Right lobe of liver (tissue), 4 donors: ENCODE results near the gene PSMG4.

Experiments used
- POLR2A ChIP-seq: fragments of 450-650 bp; IDR thresholded peaks from one replicate; pipeline ENCODE4 v1.6.1; 2017; ENCODE audit warnings: antibody characterized with exemption, mild to moderate bottlenecking
- TF ChIP-seq, protein P1 (sequence below), 4 donors: fragments of 200-600 bp in 3 of 4; fragments of 450-650 bp in 1 of 4; IDR thresholded peaks; one replicate each; pipeline versions ENCODE4 v1.5.1 to v1.8.0; 2016 to 2022; ENCODE audit warnings: antibody characterized with exemption in 4 of 4, mild to moderate bottlenecking in 2 of 4
- donor health status: DM: no; HTN: no; CAD: no.
- donor health status: DM: no; HTN: no; CAD: no.
- donor health status: DM: no; HTN: yes; CAD: no.

GRCh38 chr6:3231247-3232016 is 27.3 kb upstream of the PSMG4 start:
- TF ChIP-seq, protein P1, sequence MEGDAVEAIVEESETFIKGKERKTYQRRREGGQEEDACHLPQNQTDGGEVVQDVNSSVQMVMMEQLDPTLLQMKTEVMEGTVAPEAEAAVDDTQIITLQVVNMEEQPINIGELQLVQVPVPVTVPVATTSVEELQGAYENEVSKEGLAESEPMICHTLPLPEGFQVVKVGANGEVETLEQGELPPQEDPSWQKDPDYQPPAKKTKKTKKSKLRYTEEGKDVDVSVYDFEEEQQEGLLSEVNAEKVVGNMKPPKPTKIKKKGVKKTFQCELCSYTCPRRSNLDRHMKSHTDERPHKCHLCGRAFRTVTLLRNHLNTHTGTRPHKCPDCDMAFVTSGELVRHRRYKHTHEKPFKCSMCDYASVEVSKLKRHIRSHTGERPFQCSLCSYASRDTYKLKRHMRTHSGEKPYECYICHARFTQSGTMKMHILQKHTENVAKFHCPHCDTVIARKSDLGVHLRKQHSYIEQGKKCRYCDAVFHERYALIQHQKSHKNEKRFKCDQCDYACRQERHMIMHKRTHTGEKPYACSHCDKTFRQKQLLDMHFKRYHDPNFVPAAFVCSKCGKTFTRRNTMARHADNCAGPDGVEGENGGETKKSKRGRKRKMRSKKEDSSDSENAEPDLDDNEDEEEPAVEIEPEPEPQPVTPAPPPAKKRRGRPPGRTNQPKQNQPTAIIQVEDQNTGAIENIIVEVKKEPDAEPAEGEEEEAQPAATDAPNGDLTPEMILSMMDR (IDR thresholded peaks at IDR 0.05) = no peak
- peak; percentile 49 for TF ChIP-seq POLR2A
